GM12878 (cell line): ENCODE data around the gene CACNA1S. TPM values are rescaled to one million over a fixed set of nuclear protein-coding genes. Genes with fewer than 3 reads are reported as not detected.

ENCODE experiments used
- ATAC-seq: fragments of 200-7000 bp; cut with Tn5 transposase; 3 replicates; pipeline ENCODE4 v1.9.1; 2020; ENCODE audit warnings: mild to moderate bottlenecking, moderate library complexity
- BruUV-seq: library from RNA; stranded (reverse); fragments of 400-500 nt; replicated peaks from 2 replicates; lab custom pipeline; 2021; lab: Mats Ljungman, UMichigan
- CTCF ChIA-PET: fragments of 300-600 bp; sonication (Branson Sonifier 250); formaldehyde crosslinking; extraction: SDS; loops from one replicate; lab custom pipeline; 2021; ENCODE audit warnings: inconsistent platforms; lab: Yijun Ruan, JAX
- POLR2A ChIA-PET: fragments of 350-600 bp; formaldehyde crosslinking; extraction: SDS; loops from one replicate; lab custom pipeline; 2021; ENCODE audit warnings: inconsistent platforms; lab: Charles Lee
- RAD21 ChIA-PET: fragments of 300-600 bp; sonication (Branson Sonifier 250); formaldehyde crosslinking; loops from one replicate; lab custom pipeline; 2023; ENCODE audit warnings: antibody characterized with exemption; ENCODE audit not compliant: unreplicated experiment; lab: Charles Lee
- SMC1A ChIA-PET: fragments of 300-600 bp; sonication (Branson Sonifier 250); formaldehyde crosslinking; loops from one replicate; lab custom pipeline; 2023; ENCODE audit not compliant: unreplicated experiment, uncharacterized antibody; lab: Charles Lee
- DNase-seq: peaks from one replicate; pipeline ENCODE4 v3.0.0-alpha.2; 2011; ENCODE audit warnings: low read depth, low spot score
- FAIRE-seq: peaks from 3 replicates; lab custom pipeline; 2011; peaks lifted over from hg19 to GRCh38; lab: Jason Lieb, UNC
- H2AFZ ChIP-seq: 2 replicates; pipeline ENCODE4 v1.6.0; 2011; ENCODE audit warnings: low read depth, low read length, control low read depth; ENCODE audit not compliant: control insufficient read depth
- H3K27ac ChIP-seq: 2 replicates; pipeline ENCODE4 v1.5.1; 2011; ENCODE audit warnings: control low read depth; ENCODE audit not compliant: control insufficient read depth, insufficient read depth
- H3K27me3 ChIP-seq, 2 experiments: replicated peaks in 1 of 2; 2 replicates each; pipeline versions ENCODE4 v1.6.0 to v1.6.1; 2011; ENCODE audit warnings: low read length in 1 of 2; ENCODE audit not compliant: control insufficient read depth in 2 of 2, insufficient read depth in 2 of 2
- H3K36me3 ChIP-seq, 2 experiments: 2 replicates each; pipeline ENCODE4 v1.5.1; 2011; ENCODE audit warnings: low read length in 1 of 2; ENCODE audit not compliant: control insufficient read depth in 2 of 2, insufficient read depth in 2 of 2
- H3K4me1 ChIP-seq: 2 replicates; pipeline ENCODE4 v1.6.1; 2011; ENCODE audit warnings: mild to moderate bottlenecking, low read length, moderate library complexity, mixed read lengths; ENCODE audit not compliant: control insufficient read depth, insufficient read depth
- H3K4me2 ChIP-seq: 2 replicates; pipeline ENCODE4 v1.6.0; 2011; ENCODE audit warnings: control low read depth; ENCODE audit not compliant: control insufficient read depth, insufficient read depth
- H3K4me3 ChIP-seq: fragments of 200-600 bp; sonication (generic); 2 replicates; pipeline ENCODE4 v1.5.1; 2016
- H3K79me2 ChIP-seq: 2 replicates; pipeline ENCODE4 v1.6.0; 2011; ENCODE audit warnings: low read length; ENCODE audit not compliant: control insufficient read depth, insufficient read depth
- H3K9ac ChIP-seq: 2 replicates; pipeline ENCODE4 v1.8.0; 2011; ENCODE audit warnings: low read length, control low read depth, mixed read lengths; ENCODE audit not compliant: control insufficient read depth, insufficient read depth
- H3K9me3 ChIP-seq: replicated peaks from 3 replicates; pipeline ENCODE4 v1.5.1; 2011; ENCODE audit warnings: mild to moderate bottlenecking, low read length; ENCODE audit not compliant: control insufficient read depth, insufficient read depth
- H4K20me1 ChIP-seq: 2 replicates; pipeline ENCODE4 v1.6.0; 2011; ENCODE audit not compliant: control insufficient read depth, insufficient read depth
- BACH1 ChIP-seq: fragments of 450-650 bp; IDR thresholded peaks from 2 replicates; pipeline ENCODE4 v1.6.1; 2017; ENCODE audit warnings: mild to moderate bottlenecking, borderline replicate concordance
- BCLAF1 ChIP-seq: fragments of 450-650 bp; IDR thresholded peaks from 2 replicates; pipeline ENCODE4 v1.6.1; 2017; ENCODE audit warnings: antibody characterized with exemption, mild to moderate bottlenecking, moderate library complexity
- CTCF ChIP-seq, 3 experiments: IDR thresholded peaks in 2 of 3; conservative IDR thresholded peaks in 1 of 3; 2 replicates each; pipeline ENCODE4 v1.5.1; 2011; ENCODE audit warnings: low read depth in 3 of 3, low read length in 3 of 3, mild to moderate bottlenecking in 3 of 3, control low read depth in 2 of 3, moderate library complexity in 2 of 3, inconsistent platforms in 1 of 3, mixed read lengths in 1 of 3; ENCODE audit not compliant: control insufficient read depth in 2 of 3, insufficient read depth in 1 of 3; ENCODE audit errors: extremely low read depth in 1 of 3
- CUX1 ChIP-seq: IDR thresholded peaks from 2 replicates; pipeline ENCODE4 v1.6.1; 2012; ENCODE audit warnings: improper control_type of control experiment, low read depth, low read length; ENCODE audit not compliant: insufficient replicate concordance
- EED ChIP-seq: sonication (generic); IDR thresholded peaks from 2 replicates; pipeline ENCODE4 v1.6.1; 2016; ENCODE audit warnings: antibody characterized with exemption, low read depth
- SIX5 ChIP-seq: IDR thresholded peaks from 2 replicates; pipeline ENCODE4 v1.6.1; 2011; ENCODE audit warnings: mild to moderate bottlenecking, low read depth, low read length, moderate library complexity; ENCODE audit not compliant: severe bottlenecking
- SMARCA5 ChIP-seq: fragments of 450-650 bp; IDR thresholded peaks from 2 replicates; pipeline ENCODE4 v1.6.1; 2017; ENCODE audit warnings: mild to moderate bottlenecking
- USF1 ChIP-seq: IDR thresholded peaks from 2 replicates; pipeline ENCODE4 v1.6.1; 2011; ENCODE audit warnings: borderline replicate concordance, low read depth, mild to moderate bottlenecking, moderate library complexity, mixed read lengths, low read length; ENCODE audit not compliant: insufficient read depth; ENCODE audit errors: extremely low read length
- ZBED1 ChIP-seq: IDR thresholded peaks from 2 replicates; pipeline ENCODE4 v1.6.1; 2016; ENCODE audit warnings: borderline replicate concordance
- ZNF24 ChIP-seq: fragments of 450-650 bp; IDR thresholded peaks from 2 replicates; pipeline ENCODE4 v1.6.1; 2017; ENCODE audit warnings: antibody characterized with exemption, mild to moderate bottlenecking
- ZNF384 ChIP-seq: IDR thresholded peaks from 2 replicates; pipeline ENCODE4 v1.6.1; 2012; ENCODE audit warnings: low read depth, mild to moderate bottlenecking, low read length, improper control_type of control experiment, borderline replicate concordance
- WGBS: methylation state at CpG from one replicate; pipeline ENCODE4 v1.1.6; 2016; ENCODE audit warnings: low lambda C conversion rate; ENCODE audit not compliant: insufficient replicate concordance, insufficient coverage; ENCODE audit errors: missing lambda C conversion rate; 5-methylcytosine and 5-hydroxymethylcytosine counted together
- in situ Hi-C: fragments of 300-500 bp; cut with MboI; formaldehyde crosslinking; loops from 9 replicates; pipeline ENCODE4 v1.14.3; 2018; ENCODE audit warnings: mixed read lengths
- intact Hi-C: fragments of 100-400 bp; cut with micrococcal nuclease; formaldehyde crosslinking; loops from one replicate; pipeline ENCODE4 v1.14.2; 2022; ENCODE audit not compliant: unreplicated experiment
- polyA plus RNA-seq, 11 experiments: library from polyadenylated mRNA; depleted of rRNA in 4 of 11; unstranded in 6 of 11; stranded (reverse) in 5 of 11; fragments of >200 nt; fragmentation: Nextera tagmentation in 4 of 11; fragmentation: Illumina TruSeq in 1 of 11; extraction: Ambion mirVana in 4 of 11; extraction: Trizol in 1 of 11; gene quantifications; 1 replicate in 1 of 11; 2 replicates in 10 of 11; pipeline versions ENCODE4 v1.2.1 to v1.2.3, GENCODE V29; 2011 to 2016; ENCODE audit warnings: inconsistent platforms in 2 of 11, missing spikeins in 2 of 11, low read depth in 1 of 11
- total RNA-seq, 4 experiments: library from RNA; depleted of rRNA in 3 of 4; stranded (reverse); fragments of >200 nt in 3 of 4; fragmentation: Illumina TruSeq in 1 of 4; extraction: Trizol in 1 of 4; gene quantifications; 2 replicates each; pipeline versions ENCODE4 v1.2.1 to v1.2.3, GENCODE V29; 2013 to 2021

Gene CACNA1S
- total and polyA plus RNA-seq, 10 of the 15 experiments (the other 5 are each of a cell fraction or from before 2014, with no cell fraction given): under 0.01 to 0.04 (median 0.02) TPM; not detected in 6

GRCh38 chr1:201140941-201141260 lies 28.7 kb upstream of the CACNA1S start:
- Histone ChIP-seq H3K4me1 (no peaks in the 10 kb centered on the region), H3K27me3 (no peaks in the 10 kb centered on the region), H3K9me3 (no peaks in the 10 kb centered on the region), H3K27ac (no peak overlapping the region), H3K79me2 (no peaks in the 10 kb centered on the region), H4K20me1 (no peaks in the 10 kb centered on the region; the same call in 1 of the 2 replicates), H3K9ac (no peak overlapping the region), H3K36me3 (peaks cover 4% of the 10 kb centered on the region in 2 experiments; a peak in 3 of 4 replicates), H3K4me3 (no peak overlapping the region), H3K4me2 (no peak overlapping the region), H2AFZ (no peak overlapping the region)
- ChIA-PET RAD21 (no interaction called here), POLR2A (interaction anchor here (1.4 kb wide), 1 partner anchor 13 kb away, joined by 4 read pairs; the partner anchor contains the start of gene TMEM9), SMC1A (no interaction called here), CTCF (interaction anchor here (1.1 kb wide), 1 partner anchor 8 kb away, joined by 4 read pairs; no protein-coding TSS in a partner anchor)
- no peak for FAIRE-seq
- WGBS: 76% methylated on average over 8 of the region's 8 CpGs
- no peak for DNase-seq
- in situ Hi-C loops: no loop called here
- BruUV-seq: no TSS peak
- no peak for ATAC-seq
- intact Hi-C loops: no loop called here
- TF ChIP-seq BACH1: no peak
- TF ChIP-seq BCLAF1: no peak
- TF ChIP-seq USF1: no peak
- no peak for TF ChIP-seq ZNF24
- TF ChIP-seq EED: no peak
- no peak for TF ChIP-seq SIX5
- TF ChIP-seq CTCF (IDR thresholded peaks at IDR 0.05 in 2 of 3, conservative IDR thresholded peaks at IDR 0.05 in 1 of 3; ENCODE audit: control insufficient read depth in 2 of 3, extremely low read depth in 1 of 3, insufficient read depth in 1 of 3, low read depth in 3 of 3, low read length in 3 of 3): no peak
- no peak for TF ChIP-seq CUX1
- TF ChIP-seq ZBED1: no peak
- TF ChIP-seq SMARCA5: no peak
- TF ChIP-seq ZNF384: no peak
